SJSA1 (cell line): Measurements from ENCODE around the gene MAST2. TPM values are rescaled to one million over a fixed set of nuclear protein-coding genes. Genes with fewer than 3 reads are reported as not detected.
A peak's percentile ranks its signal among the peaks of the same experiment; 100 is the strongest.
"Not testable (repeated sequence)": the region's sequence is repeated elsewhere in the genome, so short reads cannot be mapped to it uniquely, and the experiment has no call there.

ENCODE experiments used
- DNase-seq, 2 experiments: peaks; one replicate each; pipeline ENCODE4 v3.0.0-alpha.2; 2015 to 2020; ENCODE audit warnings: low spot score in 2 of 2, low read depth in 1 of 2
- H3K27ac ChIP-seq: fragments of 250-450 bp; sonication (Bioruptor Pico); 2 replicates; pipeline ENCODE4 v1.5.1; 2020; ENCODE audit warnings: mild to moderate bottlenecking, moderate library complexity
- H3K27me3 ChIP-seq: fragments of 250-450 bp; sonication (Bioruptor Pico); replicated peaks from 2 replicates; pipeline ENCODE4 v1.5.1; 2020; ENCODE audit warnings: mild to moderate bottlenecking, moderate library complexity
- H3K36me3 ChIP-seq: fragments of 250-450 bp; sonication (Bioruptor Pico); 2 replicates; pipeline ENCODE4 v1.5.1; 2020; ENCODE audit warnings: mild to moderate bottlenecking
- H3K4me1 ChIP-seq: fragments of 250-450 bp; sonication (Bioruptor Pico); replicated peaks from 2 replicates; pipeline ENCODE4 v1.6.1; 2021; ENCODE audit warnings: mild to moderate bottlenecking
- H3K4me3 ChIP-seq: fragments of 250-450 bp; sonication (Bioruptor Pico); 2 replicates; pipeline ENCODE4 v1.5.1; 2020; ENCODE audit warnings: mild to moderate bottlenecking
- H3K9me3 ChIP-seq: fragments of 250-450 bp; sonication (Bioruptor Pico); replicated peaks from 2 replicates; pipeline ENCODE4 v1.5.1; 2020; ENCODE audit warnings: mild to moderate bottlenecking
- total RNA-seq: library from RNA; depleted of rRNA; stranded (reverse); fragments of >200 nt; shearing (Covaris generic); gene quantifications from 2 replicates; pipeline ENCODE4 v1.2.3, GENCODE V29; 2014

MAST2 gene
- total RNA-seq, 1 experiment from 2014 or later: 16.8 TPM

- Histone ChIP-seq H3K36me3 (peaks cover 37% of the 10 kb centered on the region), H3K27me3 (no peaks in the 10 kb centered on the region), H3K4me3 (no peak overlapping the region), H3K4me1 (no peaks in the 10 kb centered on the region), H3K27ac (no peak overlapping the region), H3K9me3 (no peaks in the 10 kb centered on the region)
- DNase-seq: no peak
Observed at GRCh38 chr1:46034601-46035516, 231.4 kb downstream of the MAST2 start.

DNA sequence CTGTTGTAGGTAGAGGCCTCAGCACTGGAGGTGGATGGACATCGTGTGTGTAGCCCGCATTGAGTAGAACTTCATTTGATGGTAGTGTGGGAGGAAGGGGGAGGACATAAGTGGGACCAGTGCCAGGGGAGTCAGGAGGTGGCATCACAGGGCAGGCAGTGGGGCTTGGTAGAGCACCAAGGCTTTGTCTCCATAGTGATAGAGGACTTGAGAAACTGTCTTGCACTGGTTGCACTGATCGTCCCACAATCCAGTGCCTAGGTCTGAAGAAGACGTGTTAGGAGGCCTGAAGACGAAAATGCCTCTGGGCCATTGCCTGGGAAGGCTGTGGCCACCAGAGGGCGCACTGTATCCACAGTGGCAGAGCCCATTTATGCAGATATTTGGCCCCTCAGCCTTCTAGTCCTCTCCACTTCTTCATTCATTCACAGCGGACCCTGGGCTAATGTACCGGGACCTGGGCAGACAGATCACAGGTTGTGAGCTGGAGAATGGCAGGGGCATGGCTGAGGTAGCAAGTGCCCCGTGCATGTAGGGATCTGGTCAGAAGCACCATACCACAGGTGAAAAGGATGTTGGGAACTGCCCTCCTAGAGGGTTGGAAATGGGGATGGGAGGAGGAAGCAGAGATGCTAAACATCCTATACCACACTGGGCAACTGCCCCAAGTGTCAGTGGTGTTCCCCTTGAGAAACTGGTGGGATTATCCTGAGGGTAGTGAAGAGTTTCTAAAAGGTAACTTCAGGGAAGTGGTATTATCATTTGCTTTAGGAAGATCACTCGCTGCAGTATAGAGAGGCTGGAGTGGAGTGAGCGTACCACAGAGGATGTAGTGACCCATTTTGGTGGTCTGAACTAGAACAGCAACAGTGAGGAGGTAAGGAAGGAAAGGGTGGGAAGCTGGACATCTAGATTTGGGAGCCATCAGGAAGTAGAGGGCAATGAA is 233.8 kb downstream of the MAST2 start:
- H3K4me1 ChIP-seq: no peaks in the 10 kb centered on the region
- no peak overlapping the region for H3K4me3 ChIP-seq
- DNase-seq: peak; percentile 68 to 81
- H3K9me3 ChIP-seq: no peaks in the 10 kb centered on the region
- no peak overlapping the region for H3K27ac ChIP-seq
- H3K36me3 ChIP-seq: peaks cover 14% of the 10 kb centered on the region
- no peaks in the 10 kb centered on the region for H3K27me3 ChIP-seq

DNA sequence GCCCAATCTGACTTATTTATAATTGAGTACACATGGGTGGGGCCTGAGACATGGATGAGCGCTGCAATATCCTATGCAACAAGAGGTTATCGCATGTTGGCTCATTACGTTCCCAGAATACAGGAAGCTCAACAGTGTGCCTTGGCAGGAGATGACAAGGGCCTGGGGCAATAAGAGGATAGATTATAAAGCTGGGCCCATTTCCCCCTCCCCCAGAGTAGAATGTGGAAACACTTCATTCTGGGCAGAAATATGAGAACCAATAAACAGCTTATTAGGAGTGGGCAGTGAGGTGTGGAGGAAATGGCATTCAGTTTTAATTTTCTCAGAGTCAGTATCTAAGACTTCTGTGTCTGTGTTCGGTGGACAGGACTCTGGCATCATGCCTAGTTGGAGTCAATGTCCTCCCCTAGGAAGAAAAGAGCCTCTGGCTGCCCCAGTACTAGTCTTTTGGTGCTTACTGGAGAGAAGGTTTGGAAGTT is 236.2 kb downstream of the MAST2 start:
- peaks cover 13% of the 10 kb centered on the region for H3K36me3 ChIP-seq
- no peaks in the 10 kb centered on the region for H3K27me3 ChIP-seq
- no peaks in the 10 kb centered on the region for H3K9me3 ChIP-seq
- no peaks in the 10 kb centered on the region for H3K4me1 ChIP-seq
- no peak overlapping the region for H3K27ac ChIP-seq
- no peak for DNase-seq
- H3K4me3 ChIP-seq: no peak overlapping the region

DNA sequence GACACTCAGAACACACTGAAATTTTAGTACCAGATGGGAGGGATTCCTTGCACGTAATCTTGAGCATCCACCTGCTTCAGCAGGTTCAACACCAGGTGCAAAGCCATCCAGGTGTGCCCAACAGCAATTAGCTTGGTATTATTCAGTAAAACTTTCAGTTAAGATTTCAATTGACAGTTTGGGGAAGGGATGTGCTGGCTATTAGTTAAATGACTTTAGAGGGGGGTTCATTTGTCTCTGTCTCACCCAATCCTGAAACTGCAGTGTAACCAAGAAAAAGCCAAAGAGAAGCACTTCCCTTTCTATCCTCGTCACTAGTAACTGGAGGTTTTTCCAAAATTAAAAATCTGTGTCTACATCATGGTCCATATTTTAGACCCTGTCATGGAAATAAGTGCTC is 238.1 kb downstream of the MAST2 start:
- H3K4me3 ChIP-seq: no peak overlapping the region
- H3K27me3 ChIP-seq: no peaks in the 10 kb centered on the region
- no peaks in the 10 kb centered on the region for H3K4me1 ChIP-seq
- no peak for DNase-seq
- no peak overlapping the region for H3K27ac ChIP-seq
- H3K9me3 ChIP-seq: no peaks in the 10 kb centered on the region
- H3K36me3 ChIP-seq: peaks cover 10% of the 10 kb centered on the region

- Histone ChIP-seq H3K27ac (no peak overlapping the region), H3K27me3 (no peaks in the 10 kb centered on the region), H3K4me1 (no peaks in the 10 kb centered on the region), H3K36me3 (peaks cover 10% of the 10 kb centered on the region), H3K9me3 (no peaks in the 10 kb centered on the region), H3K4me3 (no peak overlapping the region)
- no peak for DNase-seq
Observed at GRCh38 chr1:46041974-46042373, 238.6 kb downstream of the MAST2 start.

DNA sequence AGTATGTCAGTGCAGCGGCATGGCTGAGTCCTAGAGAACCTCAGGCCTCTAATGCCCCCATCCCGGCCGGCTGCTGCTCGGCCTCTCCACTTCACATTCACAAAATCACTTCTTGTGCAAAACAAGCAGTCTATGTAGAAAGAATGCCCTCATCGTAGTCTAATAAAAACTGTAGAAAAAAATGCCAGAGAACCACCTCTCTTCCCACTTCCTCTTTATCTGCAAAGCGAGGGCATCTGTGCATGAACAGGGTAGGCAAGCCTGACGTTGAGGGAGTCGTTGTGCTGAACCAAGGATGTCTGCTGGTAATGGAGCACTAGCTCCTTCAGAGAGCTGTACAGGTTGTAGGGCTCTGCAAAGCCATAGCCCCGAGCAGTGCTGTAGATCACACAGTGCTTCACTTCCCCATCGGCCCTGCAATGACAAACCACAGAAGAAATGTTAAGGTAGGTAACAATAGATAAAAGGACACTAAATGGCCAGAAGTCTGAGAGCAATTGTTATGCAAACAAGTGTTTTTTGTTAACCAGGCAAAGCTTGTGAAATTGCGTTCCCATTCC is 240.1 kb downstream of the MAST2 start:
- no peaks in the 10 kb centered on the region for H3K27me3 ChIP-seq
- H3K4me3 ChIP-seq: no peak overlapping the region
- H3K36me3 ChIP-seq: peaks cover 10% of the 10 kb centered on the region
- H3K4me1 ChIP-seq: no peaks in the 10 kb centered on the region
- H3K9me3 ChIP-seq: no peaks in the 10 kb centered on the region
- no peak overlapping the region for H3K27ac ChIP-seq
- DNase-seq: no peak

- no peak overlapping the region for H3K4me3 ChIP-seq
- DNase-seq: no peak
- no peaks in the 10 kb centered on the region for H3K4me1 ChIP-seq
- H3K36me3 ChIP-seq: peaks cover 10% of the 10 kb centered on the region
- no peaks in the 10 kb centered on the region for H3K27me3 ChIP-seq
- no peak overlapping the region for H3K27ac ChIP-seq
- H3K9me3 ChIP-seq: no peaks in the 10 kb centered on the region
Observed at GRCh38 chr1:46044116-46044515, 240.7 kb downstream of the MAST2 start.

- Histone ChIP-seq H3K36me3 (peaks cover 8% of the 10 kb centered on the region; the same call in 1 of the 2 replicates), H3K4me3 (no peak overlapping the region), H3K27me3 (no peaks in the 10 kb centered on the region), H3K4me1 (no peaks in the 10 kb centered on the region), H3K9me3 (no peaks in the 10 kb centered on the region), H3K27ac (no peak overlapping the region)
- no peak for DNase-seq
Observed at GRCh38 chr1:46053734-46054133, 250.3 kb downstream of the MAST2 start.

- no peak for DNase-seq
- Histone ChIP-seq H3K4me1 (no peaks in the 10 kb centered on the region), H3K9me3 (no peaks in the 10 kb centered on the region; the same call in 1 of the 2 replicates), H3K36me3 (peaks cover 21% of the 10 kb centered on the region), H3K4me3 (no peak overlapping the region), H3K27me3 (no peaks in the 10 kb centered on the region), H3K27ac (no peak overlapping the region)
Observed at GRCh38 chr1:46056325-46056724, 252.9 kb downstream of the MAST2 start.

- peaks cover 25% of the 10 kb centered on the region for H3K36me3 ChIP-seq
Observed at GRCh38 chr1:46057215-46057614, 253.8 kb downstream of the MAST2 start.

GRCh38 chr1:46057781-46058180 is 254.4 kb downstream of the MAST2 start:
- Histone ChIP-seq H3K4me1 (no peaks in the 10 kb centered on the region), H3K4me3 (no peak overlapping the region), H3K27me3 (no peaks in the 10 kb centered on the region), H3K9me3 (no peaks in the 10 kb centered on the region; the same call in 1 of the 2 replicates), H3K36me3 (peaks cover 23% of the 10 kb centered on the region), H3K27ac (no peak overlapping the region)
- no peak for DNase-seq

More at GRCh38 chr1:46057215-46057614, 253.8 kb downstream of the MAST2 start:
- DNase-seq, H3K4me3 ChIP-seq, H3K27ac ChIP-seq, H3K27me3 ChIP-seq, H3K4me1 ChIP-seq, H3K9me3 ChIP-seq: not testable (repeated sequence)

GRCh38 chr1:46058936-46059335 is 255.5 kb downstream of the MAST2 start:
- no peak for DNase-seq
- Histone ChIP-seq H3K4me3 (no peak overlapping the region), H3K36me3 (peaks cover 20% of the 10 kb centered on the region), H3K27ac (no peak overlapping the region), H3K27me3 (no peaks in the 10 kb centered on the region), H3K9me3 (no peaks in the 10 kb centered on the region; the same call in 1 of the 2 replicates), H3K4me1 (no peaks in the 10 kb centered on the region)

- Histone ChIP-seq H3K4me3 (no peak overlapping the region), H3K4me1 (no peaks in the 10 kb centered on the region), H3K9me3 (no peaks in the 10 kb centered on the region; the same call in 1 of the 2 replicates), H3K27ac (no peak overlapping the region), H3K27me3 (no peaks in the 10 kb centered on the region), H3K36me3 (peaks cover 17% of the 10 kb centered on the region)
- no peak for DNase-seq
Observed at GRCh38 chr1:46061146-46061545, 257.7 kb downstream of the MAST2 start.
